GM23338 (cell line): Measurements from ENCODE around the gene MMP28. TPM values are rescaled to one million over a fixed set of nuclear protein-coding genes. Genes with fewer than 3 reads are reported as not detected.

Source experiments
- ATAC-seq: fragments of 200-7000 bp; cut with Tn5 transposase; 3 replicates; pipeline ENCODE4 v1.9.1; 2020
- DNase-seq: peaks from one replicate; pipeline ENCODE4 v3.0.0-alpha.2; 2015; ENCODE audit warnings: low spot score
- H2AFZ ChIP-seq: fragments of 200-600 bp; sonication (generic); 2 replicates; pipeline ENCODE4 v1.8.0; 2016; ENCODE audit warnings: antibody characterized with exemption, mild to moderate bottlenecking, moderate library complexity
- H3F3A ChIP-seq: fragments of 200-600 bp; sonication (generic); replicated peaks from 2 replicates; pipeline ENCODE4 v1.8.0; 2017; ENCODE audit warnings: antibody characterized with exemption, mixed run types, low read depth
- H3K27ac ChIP-seq: fragments of 200-600 bp; sonication (generic); 2 replicates; pipeline ENCODE4 v1.6.1; 2016; ENCODE audit warnings: low read depth
- H3K27me3 ChIP-seq: fragments of 200-600 bp; sonication (generic); 2 replicates; pipeline ENCODE4 v1.8.0; 2016; ENCODE audit warnings: mild to moderate bottlenecking, mixed run types, moderate library complexity; ENCODE audit not compliant: insufficient read depth
- H3K36me3 ChIP-seq: fragments of 200-600 bp; sonication (generic); 2 replicates; pipeline ENCODE4 v1.8.0; 2016; ENCODE audit warnings: mild to moderate bottlenecking; ENCODE audit not compliant: insufficient read depth
- H3K4me1 ChIP-seq: fragments of 200-600 bp; sonication (generic); 2 replicates; pipeline ENCODE4 v1.8.0; 2016; ENCODE audit warnings: mild to moderate bottlenecking, moderate library complexity; ENCODE audit not compliant: insufficient read depth
- H3K4me2 ChIP-seq: fragments of 200-600 bp; sonication (generic); 2 replicates; pipeline ENCODE4 v1.7.1; 2017; ENCODE audit warnings: mixed run types
- H3K4me3 ChIP-seq: fragments of 200-600 bp; sonication (generic); 2 replicates; pipeline ENCODE4 v1.6.1; 2016; ENCODE audit warnings: mixed run types
- H3K79me2 ChIP-seq: fragments of 200-600 bp; sonication (generic); replicated peaks from 2 replicates; pipeline ENCODE4 v1.8.0; 2017; ENCODE audit warnings: mild to moderate bottlenecking; ENCODE audit not compliant: insufficient read depth
- H3K9me2 ChIP-seq: fragments of 200-600 bp; sonication (generic); 2 replicates; pipeline ENCODE4 v1.8.0; 2017; ENCODE audit not compliant: insufficient read depth
- H4K20me1 ChIP-seq: fragments of 200-600 bp; sonication (generic); replicated peaks from 2 replicates; pipeline ENCODE4 v1.8.0; 2017; ENCODE audit warnings: mild to moderate bottlenecking; ENCODE audit not compliant: insufficient read depth
- H3K27ac Mint-ChIP-seq: 2 replicates; pipeline ENCODE4 v1.8.0; 2020; ENCODE audit warnings: inconsistent platforms, mild to moderate bottlenecking, moderate library complexity, mixed read lengths
- H3K27me3 Mint-ChIP-seq: 3 replicates; pipeline ENCODE4 v1.8.0; 2022; ENCODE audit warnings: low read depth, mild to moderate bottlenecking, moderate library complexity, mixed read lengths, inconsistent platforms; ENCODE audit not compliant: insufficient read depth, poor library complexity
- H3K36me3 Mint-ChIP-seq: 3 replicates; pipeline ENCODE4 v1.8.0; 2021; ENCODE audit warnings: low read depth, mild to moderate bottlenecking, inconsistent platforms, moderate library complexity, mixed read lengths
- H3K4me1 Mint-ChIP-seq: 3 replicates; pipeline ENCODE4 v1.8.0; 2020; ENCODE audit warnings: mild to moderate bottlenecking, inconsistent platforms, mixed read lengths
- H3K4me3 Mint-ChIP-seq: 3 replicates; pipeline ENCODE4 v1.8.0; 2021; ENCODE audit warnings: moderate library complexity, mild to moderate bottlenecking, inconsistent platforms, mixed read lengths
- H3K9me3 Mint-ChIP-seq: 3 replicates; pipeline ENCODE4 v1.8.0; 2020; ENCODE audit warnings: moderate library complexity, mild to moderate bottlenecking, inconsistent platforms, mixed read lengths
- CREB1 ChIP-seq: fragments of 250-450 bp; sonication (Bioruptor Pico); IDR thresholded peaks from 2 replicates; pipeline ENCODE4 v1.5.0; 2020; ENCODE audit warnings: low read depth, mild to moderate bottlenecking, moderate library complexity
- EZH2phosphoT487 ChIP-seq: fragments of 200-600 bp; sonication (generic); IDR thresholded peaks from one replicate; pipeline ENCODE4 v1.8.1; 2018; ENCODE audit warnings: antibody characterized with exemption; ENCODE audit not compliant: unreplicated experiment
- JUNB ChIP-seq: IDR thresholded peaks from one replicate; pipeline ENCODE4 v1.6.1; 2016; ENCODE audit warnings: antibody characterized with exemption; ENCODE audit not compliant: unreplicated experiment
- NANOG ChIP-seq: IDR thresholded peaks from 2 replicates; pipeline ENCODE4 v1.6.1; 2016; ENCODE audit warnings: antibody characterized with exemption, borderline replicate concordance
- STAT1 ChIP-seq: IDR thresholded peaks from one replicate; pipeline ENCODE4 v1.6.1; 2016; ENCODE audit warnings: antibody characterized with exemption; ENCODE audit not compliant: unreplicated experiment
- ZNF114 ChIP-seq: fragments of 250-450 bp; sonication (Bioruptor Pico); IDR thresholded peaks from 2 replicates; pipeline ENCODE4 v1.5.0; 2020; ENCODE audit warnings: mild to moderate bottlenecking, moderate library complexity
- ZNF331 ChIP-seq: fragments of 250-450 bp; sonication (Bioruptor Pico); IDR thresholded peaks from 2 replicates; pipeline ENCODE4 v1.5.0; 2020; ENCODE audit warnings: low read depth, mild to moderate bottlenecking, moderate library complexity
- polyA plus RNA-seq: library from polyadenylated mRNA; unstranded; fragments of >200 nt; fragmentation: Nextera tagmentation; extraction: Ambion mirVana; gene quantifications from 2 replicates; pipeline ENCODE4 v1.2.1, GENCODE V29; 2016
- total RNA-seq: library from RNA; depleted of rRNA; stranded (reverse); fragments of >200 nt; shearing (Covaris generic); gene quantifications from 2 replicates; pipeline ENCODE4 v1.2.3, GENCODE V29; 2014
- TF ChIP-seq, protein P1 (sequence below): IDR thresholded peaks from 2 replicates; pipeline ENCODE4 v1.6.1; 2016; ENCODE audit warnings: antibody characterized with exemption
- TF ChIP-seq, protein P2 (sequence below), 2 experiments: fragments of 200-600 bp in 1 of 2; sonication (generic) in 1 of 2; conservative IDR thresholded peaks; 2 replicates each; pipeline versions ENCODE4 v1.5.1 to v1.6.1; 2016 to 2017; ENCODE audit warnings: antibody characterized with exemption in 2 of 2, low read depth in 2 of 2, mild to moderate bottlenecking in 2 of 2, moderate library complexity in 1 of 2

MMP28 gene
- total and polyA plus RNA-seq, 2 experiments from 2014 or later: not detected

DNA sequence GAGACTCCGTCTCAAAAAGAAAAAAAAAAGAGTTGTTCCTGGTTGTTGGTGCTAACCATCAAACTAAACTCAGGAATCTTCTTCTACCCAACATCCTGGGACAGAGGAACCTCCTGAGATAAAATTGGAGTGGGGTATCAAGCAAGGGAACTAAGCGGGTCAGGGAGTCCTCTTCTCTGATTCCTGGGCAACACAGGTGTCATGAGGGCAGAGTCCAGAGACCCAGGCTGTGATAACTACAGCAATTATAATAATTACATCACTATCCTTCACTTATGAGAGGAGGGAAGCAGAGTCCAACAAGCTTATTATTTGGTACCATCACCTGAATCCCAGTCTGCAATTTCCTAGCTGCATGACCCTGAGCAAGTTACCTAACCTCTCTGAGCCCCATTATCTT, 26.6 kb downstream of the MMP28 start (continued):
- TF ChIP-seq ZNF114 (CRISPR knock-in tag): no peak
- TF ChIP-seq JUNB: no peak
- TF ChIP-seq ZNF331: no peak
- no peak for TF ChIP-seq NANOG
- TF ChIP-seq EZH2phosphoT487: no peak
- TF ChIP-seq, protein P1, sequence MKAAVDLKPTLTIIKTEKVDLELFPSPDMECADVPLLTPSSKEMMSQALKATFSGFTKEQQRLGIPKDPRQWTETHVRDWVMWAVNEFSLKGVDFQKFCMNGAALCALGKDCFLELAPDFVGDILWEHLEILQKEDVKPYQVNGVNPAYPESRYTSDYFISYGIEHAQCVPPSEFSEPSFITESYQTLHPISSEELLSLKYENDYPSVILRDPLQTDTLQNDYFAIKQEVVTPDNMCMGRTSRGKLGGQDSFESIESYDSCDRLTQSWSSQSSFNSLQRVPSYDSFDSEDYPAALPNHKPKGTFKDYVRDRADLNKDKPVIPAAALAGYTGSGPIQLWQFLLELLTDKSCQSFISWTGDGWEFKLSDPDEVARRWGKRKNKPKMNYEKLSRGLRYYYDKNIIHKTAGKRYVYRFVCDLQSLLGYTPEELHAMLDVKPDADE: no peak

DNA sequence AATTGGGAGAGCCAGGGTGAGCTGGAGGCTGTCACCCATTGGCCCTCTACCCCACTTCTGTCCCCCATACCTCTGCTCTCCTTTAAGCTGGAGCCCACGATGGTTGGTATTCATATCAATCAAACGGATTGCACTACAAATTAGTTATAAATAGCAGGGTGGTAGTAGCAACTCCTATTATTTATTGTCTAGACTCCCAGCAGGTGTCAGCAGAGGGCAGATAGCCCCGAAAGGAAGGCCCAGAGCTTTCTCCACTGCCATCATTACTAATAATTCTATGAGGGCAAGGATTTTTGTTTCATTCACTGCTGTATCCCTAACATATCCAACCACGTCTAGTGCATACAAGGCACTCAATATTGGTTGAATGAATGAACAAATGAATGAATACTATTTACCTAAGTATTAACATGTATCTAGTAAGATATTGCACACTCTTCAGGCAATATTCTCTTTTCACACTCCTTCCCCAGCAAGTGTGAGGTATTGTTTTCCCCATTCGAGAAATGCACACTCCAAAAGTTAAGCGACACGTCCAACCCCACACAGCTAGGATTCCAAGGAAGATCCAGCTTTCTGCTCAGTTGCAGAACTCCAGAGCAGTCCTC, 28.4 kb downstream of the MMP28 start:
- no peaks in the 10 kb centered on the region for H3K27me3 ChIP-seq
- ATAC-seq (no peak), DNase-seq (no peak)
- Mint-ChIP-seq H3K27ac (no peak overlapping the region), H3K36me3 (no peaks in the 10 kb centered on the region), H3K9me3 (no peaks in the 10 kb centered on the region; the same call in 1 of the 3 replicates), H3K4me3 (no peak overlapping the region; the same call in 2 of the 3 replicates), H3K27me3 (peaks cover 6% of the 10 kb centered on the region), H3K4me1 (peaks cover 22% of the 10 kb centered on the region)
- no peaks in the 10 kb centered on the region for H3K36me3 ChIP-seq
- H3K4me1 ChIP-seq: peaks cover 8% of the 10 kb centered on the region; the same call in 1 of the 2 replicates
- no peak overlapping the region for H3K4me3 ChIP-seq
- no peaks in the 10 kb centered on the region for H3K79me2 ChIP-seq
- no peaks in the 10 kb centered on the region for H3K9me2 ChIP-seq
- H4K20me1 ChIP-seq: no peaks in the 10 kb centered on the region
- no peak overlapping the region for H3K27ac ChIP-seq
- H3K4me2 ChIP-seq: no peak overlapping the region
- TF ChIP-seq, protein P2, sequence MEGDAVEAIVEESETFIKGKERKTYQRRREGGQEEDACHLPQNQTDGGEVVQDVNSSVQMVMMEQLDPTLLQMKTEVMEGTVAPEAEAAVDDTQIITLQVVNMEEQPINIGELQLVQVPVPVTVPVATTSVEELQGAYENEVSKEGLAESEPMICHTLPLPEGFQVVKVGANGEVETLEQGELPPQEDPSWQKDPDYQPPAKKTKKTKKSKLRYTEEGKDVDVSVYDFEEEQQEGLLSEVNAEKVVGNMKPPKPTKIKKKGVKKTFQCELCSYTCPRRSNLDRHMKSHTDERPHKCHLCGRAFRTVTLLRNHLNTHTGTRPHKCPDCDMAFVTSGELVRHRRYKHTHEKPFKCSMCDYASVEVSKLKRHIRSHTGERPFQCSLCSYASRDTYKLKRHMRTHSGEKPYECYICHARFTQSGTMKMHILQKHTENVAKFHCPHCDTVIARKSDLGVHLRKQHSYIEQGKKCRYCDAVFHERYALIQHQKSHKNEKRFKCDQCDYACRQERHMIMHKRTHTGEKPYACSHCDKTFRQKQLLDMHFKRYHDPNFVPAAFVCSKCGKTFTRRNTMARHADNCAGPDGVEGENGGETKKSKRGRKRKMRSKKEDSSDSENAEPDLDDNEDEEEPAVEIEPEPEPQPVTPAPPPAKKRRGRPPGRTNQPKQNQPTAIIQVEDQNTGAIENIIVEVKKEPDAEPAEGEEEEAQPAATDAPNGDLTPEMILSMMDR (conservative IDR thresholded peaks at IDR 0.05; ENCODE audit: low read depth in 2 of 2): peak; percentile 41 to 56; a peak in 3 of 4 replicates
- TF ChIP-seq ZNF331 (no peak), JUNB (no peak)
- H2AFZ ChIP-seq: no peak overlapping the region
- H3F3A ChIP-seq: peaks cover 4% of the 10 kb centered on the region; the same call in 1 of the 2 replicates

DNA sequence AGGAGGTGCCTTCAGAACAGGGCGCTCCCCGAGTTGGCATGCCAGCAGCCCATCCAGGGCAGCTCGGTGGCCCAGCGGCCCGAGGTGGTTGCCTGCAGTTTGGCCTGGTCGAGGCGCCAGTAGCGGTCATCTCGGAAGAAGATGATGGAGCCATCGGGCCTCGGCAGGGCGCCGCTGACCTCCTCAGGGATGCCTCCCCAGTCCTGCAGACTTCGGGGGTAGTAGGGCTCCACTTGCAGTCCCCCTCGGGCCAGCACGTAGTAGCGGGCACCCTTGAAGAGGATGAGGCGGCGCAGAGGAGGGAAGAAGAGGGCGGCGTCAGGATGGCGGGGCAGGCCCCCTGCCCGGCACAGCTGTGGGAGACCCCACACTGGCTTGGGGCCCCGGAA, 29.0 kb downstream of the MMP28 start:
- Mint-ChIP-seq H3K9me3 (no peaks in the 10 kb centered on the region; the same call in 1 of the 3 replicates), H3K27ac (no peak overlapping the region), H3K4me3 (no peak overlapping the region), H3K4me1 (peaks cover 17% of the 10 kb centered on the region), H3K36me3 (no peaks in the 10 kb centered on the region), H3K27me3 (peaks cover 7% of the 10 kb centered on the region)
- Histone ChIP-seq H3K4me3 (no peak overlapping the region), H3K36me3 (no peaks in the 10 kb centered on the region), H3K9me2 (no peaks in the 10 kb centered on the region), H3K79me2 (no peaks in the 10 kb centered on the region), H3K27ac (no peak overlapping the region), H3F3A (peaks cover 4% of the 10 kb centered on the region; the same call in 1 of the 2 replicates), H3K4me1 (peaks cover 6% of the 10 kb centered on the region; the same call in 1 of the 2 replicates), H2AFZ (no peak overlapping the region), H3K27me3 (no peaks in the 10 kb centered on the region), H4K20me1 (no peaks in the 10 kb centered on the region), H3K4me2 (no peak overlapping the region)
- no peak for DNase-seq
- TF ChIP-seq JUNB (no peak), CREB1 (CRISPR knock-in tag) (no peak), STAT1 (no peak), ZNF114 (CRISPR knock-in tag) (no peak), ZNF331 (no peak)
- ATAC-seq: no peak
